HTERT RPE-1 (cell line): Measurements from ENCODE around the gene NFKBIE.

Experiments
- in situ Hi-C: fragments of 300-500 bp; cut with MboI; formaldehyde crosslinking; loops from 4 replicates; pipeline ENCODE4 v1.14.3; 2020; ENCODE audit warnings: low sequenced_read_pairs

NFKBIE gene

DNA sequence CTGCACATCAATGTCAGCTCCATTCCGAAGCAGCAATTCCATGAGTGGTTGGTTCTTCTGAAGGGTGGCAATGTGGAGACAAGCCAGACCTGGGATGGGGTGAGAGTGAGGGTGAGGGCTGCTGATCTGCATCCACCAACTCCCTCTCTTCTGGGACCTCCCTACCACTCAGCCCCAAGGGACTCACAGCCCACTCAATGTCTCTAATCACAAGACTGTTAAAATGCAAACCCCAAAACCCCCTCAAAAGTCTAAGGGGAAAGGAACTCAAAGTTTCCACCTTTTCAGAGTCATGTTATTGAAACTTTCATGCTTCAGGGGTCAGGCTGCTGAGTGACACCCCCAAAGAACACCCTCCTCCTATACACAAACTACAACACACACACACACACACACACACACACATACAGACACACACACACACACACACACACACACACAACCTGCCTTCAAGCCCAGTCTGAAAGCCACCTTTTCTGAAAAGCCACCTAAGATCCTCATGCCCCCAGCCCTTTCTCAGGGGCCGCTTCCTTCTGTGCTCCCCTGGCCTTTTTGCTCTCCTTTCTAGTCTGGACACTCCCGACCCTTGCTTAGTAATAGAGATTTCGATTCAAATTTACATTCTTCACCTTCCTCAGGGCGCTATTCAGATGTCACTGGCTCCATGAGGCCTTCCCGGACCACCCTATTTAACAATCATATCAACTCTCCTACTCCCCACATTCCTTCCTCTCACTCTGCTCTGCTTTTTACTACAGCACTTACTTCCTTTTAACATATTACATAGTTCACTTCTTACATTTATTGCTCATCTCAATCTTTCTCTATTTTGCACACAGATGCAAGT lies 4.7 kb downstream of the NFKBIE start:
- in situ Hi-C loops, result no loop called here

GRCh38 chr6:44260011-44260410 lies 5.3 kb downstream of the NFKBIE start:
- in situ Hi-C loops, result no loop called here

- in situ Hi-C loops, result no loop called here
Observed at GRCh38 chr6:44258921-44259320, 6.4 kb downstream of the NFKBIE start.

DNA sequence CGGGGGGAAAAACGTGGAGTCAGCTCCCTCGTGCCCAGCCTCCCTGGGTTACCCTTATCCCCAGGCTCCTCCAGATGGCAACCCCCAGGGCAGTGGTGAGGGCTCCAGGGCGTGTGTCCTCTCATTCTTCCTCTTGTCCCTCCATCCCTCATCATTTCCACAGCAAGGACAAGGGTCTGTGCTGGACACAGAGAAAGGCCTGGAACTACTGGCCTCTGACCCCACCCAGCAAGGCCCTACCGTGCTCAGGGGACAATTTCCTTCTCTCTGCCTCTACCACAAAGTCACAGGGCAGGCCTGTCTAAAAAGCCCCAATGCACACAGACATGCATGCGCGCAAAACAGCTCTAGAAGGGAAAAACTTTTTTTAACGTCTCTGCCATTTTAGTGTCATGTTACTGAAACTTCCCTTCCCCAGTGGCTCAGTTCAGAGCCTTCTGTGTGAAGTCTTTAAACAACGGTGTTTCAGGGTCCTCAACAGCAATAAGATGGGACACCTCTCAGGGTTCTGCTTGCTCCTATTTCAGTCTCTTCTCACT lies 7.0 kb downstream of the NFKBIE start:
- in situ Hi-C loops, result no loop called here

- in situ Hi-C loops, result no loop called here
Observed at GRCh38 chr6:44257753-44258324, 7.5 kb downstream of the NFKBIE start.

- in situ Hi-C loops, result no loop called here
Observed at GRCh38 chr6:44257025-44257752, 8.2 kb downstream of the NFKBIE start, which contains the start of gene SLC35B2. TSS of gene SLC35B2 (minus strand) at chr6:44257528. CDS start at chr6:44257410, 118 bp downstream.

DNA sequence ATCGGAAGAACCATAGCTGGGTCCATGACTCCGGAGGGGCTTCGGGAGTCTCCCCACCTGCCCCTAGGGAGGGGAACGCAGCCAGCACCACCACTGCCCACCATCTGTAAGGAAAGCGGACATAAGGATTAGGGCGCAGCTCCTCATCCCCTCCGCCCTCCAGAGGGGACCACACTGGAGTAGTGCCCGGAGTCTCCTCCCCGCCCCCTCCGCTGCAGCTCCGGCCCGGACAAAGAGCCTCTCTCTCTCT lies 8.7 kb downstream of the NFKBIE start:
- in situ Hi-C loops, result no loop called here

DNA sequence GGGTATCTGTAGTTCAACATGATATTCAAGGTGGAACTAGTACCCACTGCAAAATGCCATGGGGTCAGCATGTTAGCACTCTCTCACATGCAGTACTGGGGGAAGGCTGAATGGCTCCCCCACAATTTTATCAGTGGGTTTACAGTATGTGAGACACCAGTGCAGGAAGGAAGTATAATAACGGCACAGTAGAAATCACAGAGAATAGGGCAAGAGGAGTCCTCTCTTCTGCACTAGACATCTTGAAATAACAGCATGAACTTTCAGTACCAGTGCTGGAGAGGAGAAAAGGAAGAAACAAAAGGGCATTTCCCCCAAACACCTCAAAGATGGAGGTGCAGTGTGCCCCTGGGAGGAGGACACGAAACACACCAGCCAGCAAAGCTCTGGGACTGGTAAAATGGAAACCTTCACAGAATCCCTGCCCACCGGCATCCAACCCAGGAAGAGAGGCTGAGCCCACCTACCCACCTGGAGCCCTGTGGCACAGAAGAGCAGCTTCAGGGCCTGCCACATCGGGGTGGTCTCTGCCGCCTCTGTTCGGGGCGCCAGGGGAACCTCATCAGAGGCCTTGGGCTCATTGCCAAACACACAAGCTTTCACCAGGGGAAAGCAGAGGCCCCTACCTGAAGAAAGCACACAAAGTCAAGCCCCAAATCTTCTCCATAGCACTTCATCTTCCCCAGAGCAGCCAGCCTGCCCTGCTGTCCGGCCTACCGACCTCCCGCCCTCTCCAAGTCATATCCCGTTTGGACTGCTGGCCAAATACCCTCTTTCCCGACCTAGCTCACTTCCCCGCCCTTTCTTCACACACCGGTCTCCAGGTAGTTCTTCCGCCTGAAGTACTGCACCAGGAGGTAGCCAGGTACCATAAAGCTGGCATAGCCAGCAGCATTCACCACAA lies 9.2 kb downstream of the NFKBIE start:
- in situ Hi-C loops, result no loop called here

DNA sequence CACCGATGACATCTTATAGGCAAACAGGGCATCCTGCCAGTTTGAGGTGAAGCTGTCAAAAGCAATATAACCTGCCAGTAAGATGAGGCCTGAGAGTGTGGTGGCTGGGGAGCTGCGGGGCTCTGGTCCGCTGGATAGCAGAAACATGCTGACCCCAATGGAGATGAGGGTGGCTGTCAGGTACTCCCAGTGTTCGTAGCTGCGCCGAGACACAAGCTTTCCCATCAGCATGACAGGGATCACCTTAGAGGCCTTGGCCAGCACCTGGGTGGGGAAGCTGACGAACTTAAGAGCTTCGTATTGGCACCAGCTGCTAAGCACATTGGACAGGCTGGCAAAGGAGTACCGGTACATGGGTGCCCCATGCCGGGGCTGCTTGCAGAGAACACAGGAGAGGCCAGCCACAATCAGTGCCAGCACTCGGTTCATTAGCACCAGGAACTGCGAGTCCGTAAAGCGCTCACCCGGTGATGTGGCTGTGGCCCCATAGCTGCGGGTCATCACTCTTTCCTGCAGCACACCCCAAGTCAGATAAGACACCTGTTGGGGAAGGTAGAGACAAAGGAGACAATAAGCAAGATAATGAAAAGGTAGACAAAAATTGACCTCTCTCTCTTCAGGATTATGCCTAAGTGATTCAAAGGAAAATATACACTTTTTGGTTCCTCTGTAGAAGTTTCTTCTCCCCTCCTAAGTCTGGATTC lies 10.1 kb downstream of the NFKBIE start:
- in situ Hi-C loops, result no loop called here

GRCh38 chr6:44254191-44255104 lies 10.9 kb downstream of the NFKBIE start:
- in situ Hi-C loops, result no loop called here

GRCh38 chr6:44253307-44254101 lies 11.8 kb downstream of the NFKBIE start:
- in situ Hi-C loops, result no loop called here

DNA sequence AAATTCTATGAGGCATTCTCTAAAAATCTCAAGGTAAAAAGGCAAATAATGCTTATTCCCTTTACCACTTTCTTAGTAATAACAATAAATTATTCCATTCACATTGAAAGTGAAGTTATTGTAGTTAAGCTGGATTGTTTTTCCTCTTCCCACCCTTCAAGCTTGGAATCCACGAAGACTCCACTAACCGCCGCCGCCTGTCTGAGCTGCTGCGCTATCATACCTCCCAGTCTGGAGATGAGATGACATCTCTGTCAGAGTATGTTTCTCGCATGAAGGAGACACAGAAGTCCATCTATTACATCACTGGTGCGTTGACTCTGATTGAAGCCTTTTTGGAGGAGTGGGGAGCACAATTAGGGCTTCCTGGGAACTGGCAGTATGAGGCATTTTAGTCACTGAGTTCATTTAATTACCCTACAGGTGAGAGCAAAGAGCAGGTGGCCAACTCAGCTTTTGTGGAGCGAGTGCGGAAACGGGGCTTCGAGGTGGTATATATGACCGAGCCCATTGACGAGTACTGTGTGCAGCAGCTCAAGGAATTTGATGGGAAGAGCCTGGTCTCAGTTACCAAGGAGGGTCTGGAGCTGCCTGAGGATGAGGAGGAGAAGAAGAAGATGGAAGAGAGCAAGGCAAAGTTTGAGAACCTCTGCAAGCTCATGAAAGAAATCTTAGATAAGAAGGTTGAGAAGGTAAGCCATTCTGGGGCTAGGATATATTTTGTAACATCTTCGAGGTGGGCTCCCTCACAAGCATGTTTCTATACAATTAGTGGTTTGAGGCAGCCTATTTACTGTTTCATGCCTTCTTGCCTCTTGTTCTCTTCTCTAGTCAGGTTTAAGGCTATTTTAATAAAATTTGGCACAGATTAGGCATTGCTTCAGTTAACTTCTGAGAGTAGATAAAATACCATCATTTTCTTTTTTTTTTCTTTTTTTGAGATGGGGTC lies 13.5 kb downstream of the NFKBIE start:
- in situ Hi-C loops, result no loop called here

- in situ Hi-C loops, result no loop called here
Observed at GRCh38 chr6:44250718-44251123, 14.6 kb downstream of the NFKBIE start.

DNA sequence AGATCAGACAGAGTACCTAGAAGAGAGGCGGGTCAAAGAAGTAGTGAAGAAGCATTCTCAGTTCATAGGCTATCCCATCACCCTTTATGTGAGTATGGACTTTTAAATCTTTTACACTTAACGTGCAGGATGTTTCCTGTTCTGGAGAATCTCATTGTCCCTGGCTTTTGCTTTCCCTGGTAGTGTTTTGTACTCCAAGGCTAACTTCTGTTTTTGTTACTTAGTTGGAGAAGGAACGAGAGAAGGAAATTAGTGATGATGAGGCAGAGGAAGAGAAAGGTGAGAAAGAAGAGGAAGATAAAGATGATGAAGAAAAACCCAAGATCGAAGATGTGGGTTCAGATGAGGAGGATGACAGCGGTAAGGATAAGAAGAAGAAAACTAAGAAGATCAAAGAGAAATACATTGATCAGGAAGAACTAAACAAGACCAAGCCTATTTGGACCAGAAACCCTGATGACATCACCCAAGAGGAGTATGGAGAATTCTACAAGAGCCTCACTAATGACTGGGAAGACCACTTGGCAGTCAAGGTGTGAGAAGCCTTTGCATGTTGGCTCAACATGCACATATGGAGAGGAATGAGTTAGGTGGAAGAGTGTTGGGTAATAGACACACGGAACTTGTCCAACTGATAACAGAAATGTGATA lies 15.2 kb downstream of the NFKBIE start:
- in situ Hi-C loops, result no loop called here

- in situ Hi-C loops, result no loop called here
Observed at GRCh38 chr6:44249082-44249748, 16.1 kb downstream of the NFKBIE start.

GRCh38 chr6:44248579-44248978 lies 16.8 kb downstream of the NFKBIE start:
- in situ Hi-C loops, result no loop called here
